ENCODE measurements around the gene MYH9.

Gene MYH9

GRCh38 chr22:36385491-36386350, 2.0 kb downstream of the MYH9 start:
- peak; percentile 50 for DNase-seq

GRCh38 chr22:36384766-36385481, 2.8 kb downstream of the MYH9 start:
- peak; percentile 74 for DNase-seq

GRCh38 chr22:36383110-36383581, 4.6 kb downstream of the MYH9 start:
- peak; percentile 76 for DNase-seq

- peak; percentile 19 for DNase-seq
These were observed 6.1 kb downstream of the MYH9 start for GRCh38 chr22:36381513-36382128.

- peak; percentile 75 for DNase-seq
These were observed 8.0 kb downstream of the MYH9 start for GRCh38 chr22:36379593-36380361.

GRCh38 chr22:36378869-36379217, 8.9 kb downstream of the MYH9 start:
- DNase-seq = no peak

- DNase-seq = no peak
These were observed 9.5 kb downstream of the MYH9 start for GRCh38 chr22:36378080-36378868.

- DNase-seq = peak; percentile 84
These were observed 10.6 kb downstream of the MYH9 start for GRCh38 chr22:36377022-36377631.

- DNase-seq = peak; percentile 16
These were observed 11.5 kb downstream of the MYH9 start for GRCh38 chr22:36376265-36376664.

GRCh38 chr22:36375071-36375980, 12.4 kb downstream of the MYH9 start:
- peak; percentile 23 for DNase-seq

GRCh38 chr22:36374603-36375024, 13.2 kb downstream of the MYH9 start:
- DNase-seq = peak; percentile 48

GRCh38 chr22:36373258-36373579, 14.5 kb downstream of the MYH9 start:
- DNase-seq = peak; percentile 20

- peak; percentile 16 for DNase-seq
These were observed 15.8 kb downstream of the MYH9 start for GRCh38 chr22:36371920-36372319.

- no peak for DNase-seq
These were observed 17.6 kb downstream of the MYH9 start for GRCh38 chr22:36369922-36370791.

- DNase-seq = no peak
These were observed 18.5 kb downstream of the MYH9 start for GRCh38 chr22:36369004-36369921.

GRCh38 chr22:36368359-36368983, 19.3 kb downstream of the MYH9 start:
- DNase-seq = no peak

- no peak for DNase-seq
These were observed 20.3 kb downstream of the MYH9 start for GRCh38 chr22:36367479-36367878.

GRCh38 chr22:36367066-36367465, 20.7 kb downstream of the MYH9 start:
- DNase-seq = no peak

All from CD4-positive, alpha-beta T cell treated with Interleukin-10 for 1 hour (primary cell).